GM18526 (cell line): ENCODE data around the gene ACTL6B.

Experiments
- POLR2A ChIP-seq: IDR thresholded peaks from 3 replicates; pipeline ENCODE4 v1.6.1; 2011; ENCODE audit not compliant: insufficient read length; ENCODE audit errors: extremely low read depth

ACTL6B gene

DNA sequence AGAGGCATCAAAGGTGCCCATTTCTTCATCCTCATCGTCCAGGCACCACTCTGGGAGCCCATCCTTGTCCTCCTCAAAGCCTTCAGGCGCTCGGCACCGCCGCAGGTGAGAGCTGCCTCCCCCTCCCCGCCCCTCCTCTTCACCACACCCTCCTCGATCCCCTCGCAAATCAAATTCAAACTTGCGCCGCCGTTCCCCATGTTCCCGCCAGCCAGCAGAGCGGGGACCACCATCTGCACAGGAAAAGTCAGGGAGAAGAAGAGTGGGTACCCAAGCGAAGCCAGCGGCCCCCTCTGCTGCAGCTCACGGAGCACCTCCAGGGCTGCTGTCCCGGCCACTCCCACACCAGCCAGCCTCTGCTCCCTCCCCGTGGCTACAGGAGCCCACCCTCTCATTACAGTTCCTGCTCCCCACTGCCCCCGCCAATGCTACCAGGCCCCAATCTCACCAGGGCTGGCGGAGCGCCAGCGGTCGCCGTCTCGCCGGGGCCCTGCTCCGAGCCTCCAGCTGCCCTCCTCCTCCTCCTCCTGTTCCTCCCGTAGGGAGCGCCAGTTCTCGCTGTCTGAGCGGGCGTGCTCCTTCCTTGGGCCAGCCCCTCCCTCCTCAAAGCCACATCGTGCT is 30.1 kb upstream of the ACTL6B start:
- no peak for TF ChIP-seq POLR2A

DNA sequence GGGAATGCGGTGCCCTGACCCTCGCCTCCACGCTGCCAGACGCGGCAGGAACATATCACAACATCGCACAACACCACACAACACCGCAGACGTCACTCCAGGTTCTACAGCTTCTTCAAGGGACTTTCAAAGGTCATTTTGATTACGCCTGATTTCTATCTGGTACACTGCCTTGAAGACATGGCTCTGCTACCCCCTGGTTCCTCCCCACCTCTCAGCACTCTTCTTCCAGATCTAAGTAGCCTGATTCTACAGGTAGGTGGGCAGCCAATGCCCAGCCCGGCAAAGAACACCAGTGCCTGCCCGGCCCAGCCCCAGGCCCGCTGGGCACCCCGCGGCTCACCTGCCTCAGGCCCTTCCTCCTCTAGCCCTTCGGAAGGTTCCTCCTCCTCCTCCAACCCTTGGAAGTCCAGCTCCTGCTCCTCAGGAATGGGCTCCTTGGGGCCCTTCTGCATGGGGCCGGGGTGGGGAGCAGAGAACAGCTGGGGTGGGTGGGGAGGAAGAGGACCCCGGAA is 29.4 kb upstream of the ACTL6B start:
- TF ChIP-seq POLR2A = no peak

DNA sequence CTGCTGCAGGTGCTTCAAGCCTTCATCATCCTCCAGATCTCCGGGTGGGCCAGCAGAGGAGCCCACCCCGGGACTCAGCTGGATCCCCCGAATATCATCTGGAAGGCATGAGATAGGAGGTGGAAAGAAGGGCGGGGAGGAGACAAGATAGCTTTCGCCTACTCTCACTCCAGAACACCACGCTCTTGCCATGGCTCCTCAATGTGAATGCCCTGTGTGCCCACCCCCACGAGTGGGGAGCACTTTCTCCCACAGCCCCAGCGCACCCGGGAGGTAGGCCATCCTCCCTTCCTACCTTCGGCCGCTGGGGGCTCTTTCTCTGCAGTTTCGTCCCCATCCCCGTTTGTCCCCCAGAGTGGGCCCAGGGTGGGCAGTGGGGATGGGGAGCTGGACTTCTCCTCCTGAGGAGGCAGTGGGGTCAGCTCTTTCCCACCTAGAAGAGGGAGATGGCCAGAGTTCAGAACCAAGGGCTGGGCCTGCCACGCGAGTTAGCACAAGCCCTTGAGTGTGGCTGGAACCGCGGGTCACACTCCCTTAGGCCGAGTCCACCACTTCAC is 28.9 kb upstream of the ACTL6B start:
- TF ChIP-seq POLR2A = no peak

DNA sequence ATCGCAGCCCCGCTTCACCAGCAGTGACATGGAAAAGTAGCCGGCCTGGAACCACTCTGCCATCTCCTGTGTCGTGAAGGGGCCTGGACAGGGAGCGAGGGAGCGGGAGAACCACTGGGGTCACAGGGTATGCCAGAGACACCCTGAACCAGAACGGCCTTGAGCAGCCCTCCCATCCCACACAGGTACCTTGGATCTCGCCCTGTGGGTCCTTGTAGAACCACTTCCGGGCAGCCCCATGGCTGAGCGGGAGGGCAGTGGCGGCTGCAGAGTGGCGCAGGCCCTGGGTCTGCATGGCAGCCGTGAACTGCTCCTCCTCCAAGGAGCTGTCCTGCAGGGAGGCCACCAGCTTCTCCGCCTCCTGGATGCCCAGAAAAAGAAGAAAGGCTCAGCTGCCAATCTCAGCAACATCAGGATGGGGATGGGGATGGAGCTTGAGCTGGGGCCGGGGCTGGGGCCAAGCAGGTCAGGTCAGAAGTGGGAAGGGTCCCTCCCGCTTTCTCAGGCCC is 28.3 kb upstream of the ACTL6B start:
- TF ChIP-seq POLR2A = no peak

DNA sequence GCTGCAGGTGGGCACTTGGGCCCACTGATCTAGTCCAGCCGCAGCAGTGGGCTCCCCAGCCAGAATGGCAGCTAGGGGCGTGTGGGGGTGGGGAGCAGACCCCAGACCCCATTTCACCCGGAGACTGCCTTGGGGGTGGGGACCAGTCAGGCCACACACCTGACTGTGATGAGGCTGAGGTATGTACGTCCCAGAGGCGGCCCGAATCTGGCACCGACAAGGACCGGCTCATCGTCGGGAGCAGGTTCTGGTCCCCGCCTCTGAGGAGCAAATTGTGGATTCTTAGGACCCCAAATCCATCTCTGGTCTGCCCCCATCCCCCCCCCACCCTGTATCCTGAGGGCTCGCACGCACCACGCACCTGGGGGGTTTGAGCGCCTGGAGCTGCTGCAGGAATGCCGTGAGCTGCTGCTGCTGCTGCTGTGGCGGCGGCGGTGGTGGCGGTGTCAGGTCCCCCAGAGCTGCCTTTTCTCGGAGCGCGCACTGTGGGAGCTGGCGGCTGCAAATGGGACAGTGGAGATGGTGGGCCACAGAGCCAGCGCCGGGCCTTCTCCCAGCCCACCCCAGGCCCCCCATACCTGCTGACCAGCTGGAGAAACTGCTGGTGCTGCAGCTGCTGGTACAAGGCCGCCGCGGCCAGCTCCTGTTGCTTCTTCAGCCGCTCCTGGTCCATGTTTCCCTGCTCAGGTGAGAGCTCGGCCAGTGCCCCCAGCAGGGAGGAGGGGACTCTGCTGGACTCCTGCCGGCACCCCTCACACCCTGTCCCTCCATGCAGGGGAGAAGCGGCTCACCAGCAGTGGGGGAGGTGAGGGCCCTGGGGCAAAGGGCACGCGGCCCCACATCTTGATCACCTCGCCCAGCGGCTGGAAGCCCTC is 27.6 kb upstream of the ACTL6B start:
- TF ChIP-seq POLR2A = no peak

DNA sequence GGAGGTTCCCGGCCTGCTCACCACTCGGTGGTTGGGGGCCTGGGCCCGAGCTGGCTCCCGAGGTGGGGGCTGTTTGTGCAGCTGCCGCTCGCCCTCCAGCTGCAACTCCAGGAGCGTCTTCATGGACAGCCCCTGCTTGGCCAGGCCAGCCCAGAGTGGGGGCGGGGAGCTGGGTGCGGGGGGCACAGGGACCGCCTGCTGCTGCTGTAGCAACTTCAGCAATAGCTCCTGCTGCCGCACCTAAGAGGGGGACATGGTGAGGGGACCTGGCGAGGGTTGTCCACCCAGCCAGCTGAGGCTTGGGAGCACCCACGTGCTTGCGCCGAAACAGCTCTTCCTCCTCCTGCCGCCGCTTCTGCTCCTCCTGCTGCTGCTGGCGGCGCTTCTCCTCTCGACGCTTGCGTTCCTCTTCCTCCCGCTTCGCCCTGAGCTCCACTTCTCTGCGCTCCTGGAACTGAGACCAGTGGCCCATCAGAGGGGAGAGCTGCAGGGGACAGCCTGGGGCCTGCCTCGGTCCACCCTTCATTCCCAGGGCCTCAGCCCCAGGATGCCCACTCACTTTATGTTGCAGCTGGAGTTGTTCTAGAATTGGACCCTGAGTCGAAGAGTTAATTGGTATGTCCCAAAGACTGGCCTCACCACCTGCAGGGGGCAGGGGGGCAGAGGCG is 26.9 kb upstream of the ACTL6B start:
- TF ChIP-seq POLR2A = no peak

DNA sequence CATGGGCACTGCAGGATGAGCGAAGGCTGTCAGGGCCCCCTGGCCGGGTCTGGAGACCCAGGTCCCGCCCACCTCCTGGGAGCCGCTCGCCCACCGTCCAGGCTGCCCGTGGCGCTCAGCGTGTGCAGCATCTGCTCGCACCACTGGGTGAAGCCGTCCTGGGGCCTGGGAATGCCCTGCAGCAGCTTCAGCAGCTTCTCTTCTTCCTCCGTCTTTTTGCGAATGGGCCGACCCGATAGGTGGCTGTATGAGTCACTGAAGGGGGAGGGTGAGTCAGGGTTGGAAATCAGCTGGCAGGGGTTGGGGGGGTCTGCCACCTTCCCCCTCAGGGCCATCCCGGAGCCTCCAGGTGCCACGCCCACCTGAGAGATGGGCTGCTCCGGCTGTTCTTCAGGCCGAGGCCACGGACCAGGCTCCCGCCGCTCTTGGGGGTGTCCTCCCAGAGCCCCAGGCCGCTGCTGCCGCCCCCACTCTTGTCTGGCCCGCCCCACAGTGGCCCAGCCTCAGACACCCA is 26.0 kb upstream of the ACTL6B start:
- TF ChIP-seq POLR2A = no peak

DNA sequence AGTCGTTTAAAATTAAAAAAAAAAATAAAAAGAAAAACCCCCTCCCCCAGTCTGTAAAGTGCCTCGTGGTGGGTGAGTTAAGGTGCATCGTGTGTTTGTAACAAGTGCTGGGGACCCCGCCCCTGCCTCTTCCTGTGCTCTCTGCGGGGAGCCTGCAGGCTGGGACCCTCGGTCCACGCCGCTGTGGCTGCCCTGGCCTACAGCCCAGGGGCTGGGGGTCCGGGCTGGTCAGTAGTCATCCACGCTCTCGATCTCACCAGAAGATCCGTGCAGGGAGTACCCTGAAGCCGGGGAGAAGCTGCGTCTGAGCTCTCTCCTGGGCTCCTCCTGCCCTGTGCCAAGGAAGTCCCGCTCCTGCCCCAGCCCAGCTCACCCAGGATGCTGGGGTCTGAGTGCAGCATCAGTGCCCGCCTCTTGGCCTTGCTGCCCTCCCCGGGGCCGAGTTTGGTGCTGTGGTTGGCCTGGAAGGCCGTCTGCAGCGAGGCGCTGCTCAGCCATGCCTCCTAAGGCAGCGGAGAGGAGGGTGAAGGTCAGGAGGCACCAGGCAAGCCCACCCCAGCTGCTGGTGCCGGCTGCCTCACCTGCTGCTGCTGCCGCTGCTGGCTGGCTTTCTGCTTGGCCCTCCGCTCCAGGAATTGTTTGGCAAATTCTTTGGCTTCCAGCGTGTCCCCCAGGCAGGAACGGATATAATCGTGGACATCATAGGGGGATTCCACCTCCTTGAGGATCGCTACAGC is 25.4 kb upstream of the ACTL6B start:
- TF ChIP-seq POLR2A = no peak

DNA sequence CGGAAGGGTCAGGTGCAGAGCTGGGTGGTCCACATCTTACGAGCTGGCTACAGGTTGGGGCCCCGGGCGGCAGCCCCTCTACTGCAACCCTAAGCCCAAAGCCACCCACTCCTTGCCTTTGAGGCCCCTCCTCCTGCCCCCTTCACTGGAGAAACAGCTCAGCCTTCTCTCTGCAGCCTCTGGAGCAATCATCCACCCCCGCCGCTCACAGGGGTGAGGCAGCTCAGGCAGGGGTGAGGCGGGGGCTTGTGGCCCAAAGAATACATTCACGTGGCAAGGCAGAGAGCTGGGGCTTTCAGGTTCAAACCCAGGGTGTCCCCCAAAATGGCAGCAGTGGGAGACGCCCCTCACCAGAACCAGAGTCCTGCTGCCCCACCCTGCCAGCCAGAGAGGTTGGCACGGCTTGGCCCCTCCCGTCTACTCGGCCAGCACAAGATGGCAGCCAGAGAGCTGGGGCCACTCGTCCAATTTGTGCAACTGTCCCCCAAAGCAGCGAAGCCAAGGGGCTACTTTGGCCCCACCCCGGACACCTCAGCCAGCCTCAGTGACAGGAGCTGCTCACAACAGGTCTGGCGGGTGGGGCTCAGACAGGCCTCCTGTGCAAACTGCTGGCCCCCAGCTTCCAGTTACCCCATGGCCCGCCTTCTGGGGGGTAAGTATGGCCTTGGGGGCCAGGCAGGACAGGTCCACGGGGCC is 24.5 kb upstream of the ACTL6B start:
- no peak for TF ChIP-seq POLR2A

DNA sequence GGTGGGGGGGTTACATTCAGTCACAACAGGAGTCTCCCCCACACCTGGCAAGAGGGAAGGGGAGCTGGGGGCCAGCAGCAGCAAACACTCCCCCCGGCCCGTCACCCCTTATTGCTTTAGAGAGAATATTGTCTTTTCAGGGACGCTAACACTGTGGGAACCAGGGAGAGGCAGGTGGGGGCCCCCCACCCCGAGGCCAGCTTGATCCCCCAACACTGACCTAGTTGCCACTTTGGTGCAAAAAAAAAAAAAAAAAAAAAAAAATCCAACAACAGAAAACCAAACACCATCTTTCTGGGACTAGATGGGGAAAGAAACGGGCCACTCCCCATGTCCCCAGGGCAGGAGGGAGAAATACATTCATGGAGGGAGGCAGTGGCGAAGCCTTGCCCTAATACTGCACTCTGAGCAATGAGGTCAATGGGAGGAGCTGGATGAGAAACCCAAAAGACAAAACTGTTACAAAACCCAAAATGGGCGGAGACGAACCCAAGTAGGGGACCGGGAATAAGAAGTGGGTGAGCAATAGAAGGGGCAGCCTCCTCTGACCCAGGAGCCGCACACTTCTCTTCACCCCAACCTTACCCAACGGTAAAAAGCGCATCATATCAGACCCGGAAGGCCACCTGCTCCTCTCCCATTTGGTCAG is 23.8 kb upstream of the ACTL6B start:
- TF ChIP-seq POLR2A = no peak

DNA sequence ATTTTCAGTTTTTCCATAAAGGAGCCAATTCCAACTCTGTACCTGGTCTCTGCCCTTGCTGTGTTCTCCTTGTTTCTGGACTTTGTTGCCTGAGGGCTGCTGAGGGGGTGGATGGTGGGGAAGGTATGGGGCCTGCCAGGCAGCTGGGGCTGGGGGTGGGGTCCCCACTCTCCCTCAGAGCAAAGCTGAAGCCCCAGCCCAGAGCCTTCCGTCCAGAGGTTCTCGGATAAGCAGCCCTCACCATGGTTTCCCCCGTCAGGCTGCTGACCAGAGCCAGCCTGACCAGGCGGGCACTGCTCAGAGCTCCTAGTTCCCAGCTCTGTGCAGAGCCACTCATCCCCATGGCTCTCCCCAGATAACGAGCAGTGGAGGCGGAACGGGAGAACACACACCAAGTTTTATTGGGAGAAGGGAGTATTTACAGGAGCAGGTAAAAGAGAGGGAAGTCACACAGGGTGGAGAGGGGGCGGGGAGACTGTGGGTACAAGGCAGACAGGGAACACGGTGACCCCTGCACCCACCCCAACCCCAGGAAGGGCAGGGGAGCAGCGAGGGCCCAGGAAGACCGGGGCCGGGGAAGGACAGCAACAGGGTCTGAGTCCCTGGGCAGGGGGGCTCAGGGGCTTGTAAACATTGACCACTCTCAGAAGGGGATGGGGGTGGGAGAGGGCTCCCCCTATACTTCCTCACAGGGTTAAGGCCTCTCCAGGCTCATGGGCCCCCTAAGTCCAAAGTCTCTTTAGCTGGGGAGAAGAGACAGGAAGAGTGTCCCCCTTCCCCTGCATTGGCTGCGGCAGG is 23.1 kb upstream of the ACTL6B start:
- peak; percentile 20 for TF ChIP-seq POLR2A

DNA sequence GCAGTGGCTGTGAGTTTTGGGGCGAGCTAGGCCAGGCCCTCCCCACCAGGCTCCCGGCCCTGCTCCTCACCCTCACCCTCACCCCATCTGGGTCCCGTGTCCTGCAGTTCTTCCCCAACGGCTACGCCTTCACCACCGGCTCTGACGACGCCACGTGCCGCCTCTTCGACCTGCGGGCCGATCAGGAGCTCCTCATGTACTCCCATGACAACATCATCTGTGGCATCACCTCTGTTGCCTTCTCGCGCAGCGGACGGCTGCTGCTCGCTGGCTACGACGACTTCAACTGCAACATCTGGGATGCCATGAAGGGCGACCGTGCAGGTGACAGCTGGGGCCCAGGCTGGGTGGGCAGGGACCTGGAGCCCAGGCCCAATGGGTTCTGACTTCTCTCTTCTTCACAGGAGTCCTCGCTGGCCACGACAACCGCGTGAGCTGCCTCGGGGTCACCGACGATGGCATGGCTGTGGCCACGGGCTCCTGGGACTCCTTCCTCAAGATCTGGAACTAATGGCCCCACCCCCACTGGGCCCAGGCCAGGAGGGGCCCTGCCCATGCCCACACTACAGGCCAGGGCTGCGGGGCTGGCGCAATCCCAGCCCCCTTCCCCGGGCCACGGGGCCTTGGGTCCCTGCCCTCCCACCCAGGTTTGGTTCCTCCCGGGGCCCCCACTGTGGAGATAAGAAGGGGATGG is 22.2 kb upstream of the ACTL6B start:
- TF ChIP-seq POLR2A = no peak
